WTC11 (cell line): ENCODE data around the gene UGT3A2. TPM values are rescaled to one million over a fixed set of nuclear protein-coding genes. Genes with fewer than 3 reads are reported as not detected.
"Not testable (repeated sequence)": the region's sequence is repeated elsewhere in the genome, so short reads cannot be mapped to it uniquely, and the experiment has no call there.

Source experiments
- ATAC-seq: fragments of 200-7000 bp; cut with Tn5 transposase; 2 replicates; pipeline ENCODE4 v1.10.0; 2021; ENCODE audit warnings: mild to moderate bottlenecking, moderate library complexity
- CTCF ChIA-PET: fragments of 300-600 bp; sonication (Branson Sonifier 250); formaldehyde crosslinking; loops from one replicate; lab custom pipeline; 2021; ENCODE audit warnings: antibody characterized with exemption; lab: Charles Lee
- POLR2A ChIA-PET: fragments of 350-600 bp; sonication (Branson Sonifier 250); formaldehyde crosslinking; loops from one replicate; lab custom pipeline; 2021; ENCODE audit warnings: antibody characterized with exemption; lab: Charles Lee
- DNase-seq: peaks from one replicate; pipeline ENCODE4 v3.0.0; 2021; ENCODE audit warnings: low spot score
- H3K27ac Mint-ChIP-seq: 2 replicates; pipeline ENCODE4 v1.8.0; 2021; ENCODE audit warnings: mixed read lengths
- H3K27me3 Mint-ChIP-seq: 2 replicates; pipeline ENCODE4 v1.8.0; 2021; ENCODE audit warnings: low read depth, mild to moderate bottlenecking, moderate library complexity, mixed read lengths
- H3K36me3 Mint-ChIP-seq: 2 replicates; pipeline ENCODE4 v1.8.0; 2021; ENCODE audit warnings: mixed read lengths
- H3K4me1 Mint-ChIP-seq: 2 replicates; pipeline ENCODE4 v1.8.0; 2022; ENCODE audit warnings: mixed read lengths
- H3K4me3 Mint-ChIP-seq: 2 replicates; pipeline ENCODE4 v1.8.0; 2021; ENCODE audit warnings: mild to moderate bottlenecking, moderate library complexity, mixed read lengths
- H3K9me3 Mint-ChIP-seq: 2 replicates; pipeline ENCODE4 v1.8.0; 2021; ENCODE audit warnings: mixed read lengths
- ATF2 ChIP-seq: sonication (generic); formaldehyde crosslinking; IDR thresholded peaks from 2 replicates; pipeline ENCODE4 v1.8.1; 2022; ENCODE audit warnings: low read depth, missing genetic modification reagents, borderline replicate concordance
- CREM ChIP-seq: sonication (generic); formaldehyde crosslinking; IDR thresholded peaks from 2 replicates; pipeline ENCODE4 v1.8.1; 2022; ENCODE audit warnings: mild to moderate bottlenecking, missing genetic modification reagents, moderate library complexity
- GRHL2 ChIP-seq: fragments of 250-450 bp; sonication (Bioruptor Pico); IDR thresholded peaks from 2 replicates; pipeline ENCODE4 v1.8.0; 2022; ENCODE audit warnings: mild to moderate bottlenecking, moderate library complexity; ENCODE audit not compliant: insufficient replicate concordance, severe bottlenecking
- JAZF1 ChIP-seq: fragments of 250-450 bp; sonication (Bioruptor Pico); IDR thresholded peaks from 2 replicates; pipeline ENCODE4 v1.9.0; 2021; ENCODE audit warnings: moderate library complexity, mild to moderate bottlenecking, inconsistent platforms
- NR3C1 ChIP-seq: sonication (generic); formaldehyde crosslinking; conservative IDR thresholded peaks from 2 replicates; pipeline ENCODE4 v1.8.1; 2023; ENCODE audit warnings: low read depth, mild to moderate bottlenecking, missing genetic modification reagents
- SMAD3 ChIP-seq: sonication (generic); formaldehyde crosslinking; IDR thresholded peaks from 2 replicates; pipeline ENCODE4 v1.8.0; 2022; ENCODE audit warnings: missing genetic modification reagents, mild to moderate bottlenecking, borderline replicate concordance
- SOX15 ChIP-seq: fragments of 250-450 bp; sonication (Bioruptor Pico); IDR thresholded peaks from 2 replicates; pipeline ENCODE4 v1.9.0; 2021; ENCODE audit warnings: mild to moderate bottlenecking
- STAT6 ChIP-seq: sonication (generic); formaldehyde crosslinking; conservative IDR thresholded peaks from 2 replicates; pipeline ENCODE4 v1.8.1; 2023; ENCODE audit warnings: mild to moderate bottlenecking, low read depth, missing genetic modification reagents, moderate library complexity
- TCF7 ChIP-seq: sonication (generic); formaldehyde crosslinking; IDR thresholded peaks from 2 replicates; pipeline ENCODE4 v1.8.0; 2022; ENCODE audit warnings: mild to moderate bottlenecking, low read depth, missing genetic modification reagents, moderate library complexity
- ZNF263 ChIP-seq: sonication (generic); formaldehyde crosslinking; IDR thresholded peaks from 2 replicates; pipeline ENCODE4 v1.8.1; 2022; ENCODE audit warnings: low read depth, mild to moderate bottlenecking, moderate library complexity, missing genetic modification reagents
- ZNF281 ChIP-seq: sonication (generic); formaldehyde crosslinking; IDR thresholded peaks from 2 replicates; pipeline ENCODE4 v1.8.0; 2023; ENCODE audit warnings: mild to moderate bottlenecking, missing genetic modification reagents
- total RNA-seq: library from RNA; stranded (reverse); gene quantifications from 3 replicates; pipeline ENCODE4 v1.2.3, GENCODE V29; 2021

Gene UGT3A2
- total RNA-seq, 1 experiment from 2014 or later, result 13.6 TPM

DNA sequence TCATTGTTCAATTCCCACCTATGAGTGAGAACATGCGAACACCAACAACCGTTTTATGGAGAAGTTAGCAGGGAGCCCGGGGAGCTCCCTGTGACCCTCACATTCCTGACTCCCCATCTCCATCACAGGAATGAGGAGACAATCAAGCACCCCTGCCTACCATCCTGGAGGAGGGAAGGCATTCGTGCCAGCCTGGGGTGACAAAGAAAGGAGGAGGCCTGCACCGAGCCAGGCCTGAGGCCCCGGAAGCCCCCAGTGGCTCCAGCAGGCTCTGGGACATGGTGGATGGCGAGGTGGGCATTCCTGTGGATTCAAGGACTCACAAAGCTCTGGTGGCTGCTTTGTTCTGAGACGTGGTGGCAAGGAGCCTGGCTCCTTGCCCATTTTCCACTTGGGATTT, 39.0 kb downstream of the UGT3A2 start:
- POLR2A ChIA-PET, result no interaction called here

DNA sequence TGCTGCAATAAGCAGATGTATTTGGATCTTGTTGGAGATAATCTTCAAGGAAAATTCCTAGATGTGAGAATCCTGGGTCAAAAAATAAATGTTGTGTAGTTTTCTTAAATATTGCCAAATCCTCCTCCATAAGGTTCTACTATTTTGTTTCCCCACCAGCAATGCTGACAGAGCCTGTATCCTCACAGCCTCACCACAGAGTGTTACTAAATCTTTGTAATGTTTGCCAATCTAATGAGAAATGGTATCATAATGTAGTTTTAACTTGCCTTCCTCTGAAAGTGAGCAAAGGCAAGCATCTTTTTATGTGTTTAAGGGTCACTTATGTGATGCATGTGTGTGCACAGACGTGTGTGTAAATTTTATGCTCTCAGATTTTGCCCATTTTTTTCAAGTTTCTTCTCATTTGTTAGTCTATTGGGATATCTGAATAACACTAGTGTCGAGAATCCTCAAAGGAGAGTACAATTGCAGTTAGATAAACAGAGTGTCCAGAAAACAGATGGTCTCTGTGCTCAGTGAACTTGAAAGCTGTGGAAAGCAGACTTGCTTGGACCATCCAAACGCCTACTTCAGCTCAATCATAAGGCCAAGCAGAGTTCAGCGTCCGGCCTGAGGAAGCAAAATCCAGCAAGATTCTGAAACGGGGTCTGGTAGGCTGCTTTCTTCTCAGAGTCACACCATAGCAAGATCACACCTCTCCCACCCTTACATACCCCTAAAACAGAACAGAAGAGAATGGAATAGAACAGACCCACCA, 39.8 kb downstream of the UGT3A2 start:
- ChIA-PET POLR2A (no interaction called here), CTCF (no interaction called here)
- no peak for ATAC-seq
- H3K4me3 Mint-ChIP-seq, result no peak overlapping the region
- TF ChIP-seq ZNF281 (CRISPR knock-in tag) (no peak), NR3C1 (CRISPR knock-in tag) (no peak), SOX15 (CRISPR knock-in tag) (no peak)
- peaks cover 9% of the 10 kb centered on the region for H3K36me3 Mint-ChIP-seq
- H3K4me1 Mint-ChIP-seq, result peaks cover 4% of the 10 kb centered on the region; the same call in 1 of the 2 replicates
- H3K27me3 Mint-ChIP-seq, result peaks cover 7% of the 10 kb centered on the region
- no peak overlapping the region for H3K27ac Mint-ChIP-seq
- DNase-seq, result no peak
- H3K9me3 Mint-ChIP-seq, result peaks cover 53% of the 10 kb centered on the region

More for the DNA sequence above, 39.0 kb downstream of the UGT3A2 start:
- CTCF ChIA-PET, result no interaction called here
- peaks cover 7% of the 10 kb centered on the region for H3K27me3 Mint-ChIP-seq
- peaks cover 7% of the 10 kb centered on the region for H3K36me3 Mint-ChIP-seq
- no peak overlapping the region for H3K4me3 Mint-ChIP-seq
- ATAC-seq (no peak), DNase-seq (no peak)
- TF ChIP-seq GRHL2 (CRISPR knock-in tag) (no peak), STAT6 (CRISPR knock-in tag) (no peak), SOX15 (CRISPR knock-in tag) (no peak), SMAD3 (CRISPR knock-in tag) (no peak), JAZF1 (no peak), CREM (CRISPR knock-in tag) (no peak), TCF7 (CRISPR knock-in tag) (no peak), ZNF263 (no peak), ATF2 (CRISPR knock-in tag) (no peak)
- H3K9me3 Mint-ChIP-seq, result peaks cover 47% of the 10 kb centered on the region
- no peak overlapping the region for H3K27ac Mint-ChIP-seq
- H3K4me1 Mint-ChIP-seq, result peaks cover 4% of the 10 kb centered on the region; the same call in 1 of the 2 replicates

DNA sequence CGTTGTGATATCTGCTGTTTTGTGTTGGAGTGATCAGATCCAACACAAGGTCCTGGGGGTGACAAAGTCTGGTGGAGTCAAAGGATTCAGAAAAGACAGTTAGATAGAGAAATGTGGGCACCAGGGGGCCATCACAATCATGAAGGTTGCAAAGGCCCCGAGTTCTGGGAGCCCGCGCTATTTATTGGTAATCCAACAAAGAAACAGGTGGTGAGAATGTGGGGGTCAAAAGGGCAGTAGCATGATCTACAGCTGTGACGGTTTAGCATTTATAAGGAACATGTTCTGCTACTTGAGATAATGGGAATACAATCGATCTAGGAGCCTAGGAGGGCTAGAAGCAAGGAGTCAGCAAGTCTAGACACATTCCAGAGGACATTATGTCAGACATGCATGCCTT, 44.4 kb downstream of the UGT3A2 start:
- POLR2A ChIA-PET, ATAC-seq, DNase-seq, H3K27ac Mint-ChIP-seq, CTCF ChIA-PET, H3K4me1 Mint-ChIP-seq, H3K4me3 Mint-ChIP-seq: not testable (repeated sequence)
- Mint-ChIP-seq H3K27me3 (peaks cover 17% of the 10 kb centered on the region), H3K9me3 (peaks cover 83% of the 10 kb centered on the region), H3K36me3 (peaks cover 14% of the 10 kb centered on the region)

DNA sequence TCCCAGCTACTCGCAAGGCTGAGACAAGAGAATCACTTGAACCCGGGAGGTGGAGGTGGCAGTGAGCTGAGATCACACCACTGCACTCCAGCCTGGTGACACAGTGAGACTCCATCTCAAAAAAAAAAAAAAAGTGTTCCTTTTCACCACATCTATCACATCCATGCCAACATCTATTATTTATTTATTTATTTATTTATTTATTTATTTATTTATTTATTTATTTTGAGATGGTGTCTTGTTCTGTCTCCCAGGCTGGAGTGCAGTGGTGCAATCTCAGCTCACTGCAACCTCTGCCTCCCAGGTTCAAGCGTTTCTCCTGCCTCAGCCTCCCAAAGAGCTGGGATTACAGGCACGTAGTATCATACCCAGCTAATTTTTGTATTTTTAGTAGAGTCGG, 47.1 kb downstream of the UGT3A2 start:
- CTCF ChIA-PET, result interaction anchor here (0.7 kb wide), 1 partner anchor 66 kb away, joined by 3 read pairs; no protein-coding TSS in a partner anchor
- POLR2A ChIA-PET, ATAC-seq, H3K27ac Mint-ChIP-seq, H3K4me1 Mint-ChIP-seq, DNase-seq, H3K4me3 Mint-ChIP-seq: not testable (repeated sequence)
- Mint-ChIP-seq H3K9me3 (peaks cover 87% of the 10 kb centered on the region), H3K27me3 (peaks cover 15% of the 10 kb centered on the region), H3K36me3 (peaks cover 20% of the 10 kb centered on the region)
